GM18873 (cell line): ENCODE data around the gene SIX4.

ENCODE experiments used
- ATAC-seq: cut with Tn5 transposase; IDR thresholded peaks from one replicate; pipeline ENCODE4 v1.9.1; 2021; ENCODE audit warnings: mild to moderate bottlenecking, moderate library complexity, moderate number of reproducible peaks; ENCODE audit not compliant: unreplicated experiment, low FRiP score

Gene SIX4

GRCh38 chr14:60662982-60663381 is 61.2 kb downstream of the SIX4 start:
- no peak for ATAC-seq

GRCh38 chr14:60661721-60662120 is 62.4 kb downstream of the SIX4 start:
- ATAC-seq, result no peak
